ENCODE data around the gene FMO4. TPM values are rescaled to one million over a fixed set of nuclear protein-coding genes. Genes with fewer than 3 reads are reported as not detected.
A peak's percentile ranks its signal among the peaks of the same experiment; 100 is the strongest.

FMO4 gene
- total and polyA plus RNA-seq, 8 donors, result 0.69 to 3.2 (median 1.5) TPM

- Histone ChIP-seq H3K27ac (no peak overlapping the region), H3K27me3 (no peaks in the 10 kb centered on the region), H3K9me3 (no peaks in the 10 kb centered on the region), H3K4me1 (peaks cover 0 to 6% (median 0%) of the 10 kb centered on the region in 3 donors), H3K4me3 (no peak overlapping the region), H3K36me3 (no peaks in the 10 kb centered on the region)
- 78 to 84% methylated on average over 8 of the region's 8 CpGs for WGBS, 2 donors
- ATAC-seq, result no peak
- no peak for FAIRE-seq
- intact Hi-C loops (cut with DNase I), result no loop called here
- DNase-seq, result no peak
- no peak for TF ChIP-seq CTCF (IDR thresholded peaks at IDR 0.05)
Measured at GRCh38 chr1:171311771-171312558, 2.0 kb upstream of the FMO4 start.

GRCh38 chr1:171313319-171313834 lies 606 bp upstream of the FMO4 start:
- peak; percentile 35 to 58 (median 46) for ATAC-seq
- peak overlapping the region; percentile 14 to 66 (median 54) for H3K27ac ChIP-seq

GRCh38 chr1:171329251-171329650 lies 15.3 kb downstream of the FMO4 start:
- H3K36me3 ChIP-seq, result no peaks in the 10 kb centered on the region
- no peak for DNase-seq
- no peak overlapping the region for H3K4me3 ChIP-seq
- intact Hi-C loops (cut with DNase I), result no loop called here
- TF ChIP-seq CTCF (IDR thresholded peaks at IDR 0.05), result no peak
- H3K9me3 ChIP-seq, result no peaks in the 10 kb centered on the region
- ATAC-seq, result no peak
- 87 to 96% methylated on average over 7 of the region's 7 CpGs for WGBS, 2 donors
- FAIRE-seq, result no peak
- H3K4me1 ChIP-seq, result no peaks in the 10 kb centered on the region
- H3K27me3 ChIP-seq, result no peaks in the 10 kb centered on the region
- no peak overlapping the region for H3K27ac ChIP-seq

More at GRCh38 chr1:171313319-171313834, 606 bp upstream of the FMO4 start:
- intact Hi-C loops (cut with DNase I), result no loop called here
- H3K36me3 ChIP-seq, result no peaks in the 10 kb centered on the region
- no peaks in the 10 kb centered on the region for H3K9me3 ChIP-seq
- TF ChIP-seq CTCF (IDR thresholded peaks at IDR 0.05), result no peak
- no peak overlapping the region for H3K4me3 ChIP-seq
- WGBS, 2 donors, result 4 to 5% methylated on average over 1 of the region's 1 CpG
- no peaks in the 10 kb centered on the region for H3K27me3 ChIP-seq
- FAIRE-seq (no peak), DNase-seq (no peak)
- H3K4me1 ChIP-seq, result peaks cover 0 to 6% (median 0%) of the 10 kb centered on the region in 3 donors

- ATAC-seq, result no peak
- no peaks in the 10 kb centered on the region for H3K36me3 ChIP-seq
Measured at GRCh38 chr1:171334024-171334640, 20.1 kb downstream of the FMO4 start.

More at GRCh38 chr1:171334024-171334640, 20.1 kb downstream of the FMO4 start:
- no peaks in the 10 kb centered on the region for H3K9me3 ChIP-seq
- H3K27me3 ChIP-seq, result no peaks in the 10 kb centered on the region
- no peak for FAIRE-seq
- no peaks in the 10 kb centered on the region for H3K4me1 ChIP-seq
- DNase-seq, result no peak
- intact Hi-C loops (cut with DNase I), result no loop called here
- 92 to 97% methylated on average over 1 of the region's 1 CpG for WGBS, 2 donors
- no peak overlapping the region for H3K4me3 ChIP-seq
- no peak overlapping the region for H3K27ac ChIP-seq
- no peak for TF ChIP-seq CTCF (IDR thresholded peaks at IDR 0.05)
